B cell (primary cell): ENCODE measurements around the gene SEPTIN1. TPM values are rescaled to one million over a fixed set of nuclear protein-coding genes. Genes with fewer than 3 reads are reported as not detected.

ENCODE experiments used
- ATAC-seq: fragments of 200-7000 bp; cut with Tn5 transposase; one replicate; pipeline ENCODE4 v1.10.0; 2021; ENCODE audit warnings: low read depth, mild to moderate bottlenecking, moderate number of reproducible peaks, moderate library complexity
- CTCF ChIA-PET: fragments of 350-600 bp; sonication (Branson Sonifier 250); formaldehyde crosslinking; loops from one replicate; lab custom pipeline; 2021; ENCODE audit warnings: antibody characterized with exemption, inconsistent platforms; lab: Charles Lee
- POLR2A ChIA-PET: fragments of 350-600 bp; sonication (Branson Sonifier 250); formaldehyde crosslinking; loops from one replicate; lab custom pipeline; 2021; ENCODE audit warnings: antibody characterized with exemption; lab: Charles Lee
- DNase-seq: peaks from one replicate; pipeline ENCODE4 v3.0.0; 2013
- H2AFZ ChIP-seq: 2 replicates; pipeline ENCODE4 v1.6.1; 2012; ENCODE audit warnings: mild to moderate bottlenecking, low read depth, low read length; ENCODE audit not compliant: insufficient read depth, poor library complexity, severe bottlenecking
- H3K27ac ChIP-seq, 2 donors: 1 replicate in 1 of 2; 2 replicates in 1 of 2; pipeline ENCODE4 v1.5.1; 2012 to 2013; ENCODE audit warnings: low read length in 2 of 2, mild to moderate bottlenecking in 2 of 2, moderate library complexity in 1 of 2
- H3K27me3 ChIP-seq, 4 experiments: fragments of 200-600 bp in 1 of 4; sonication (generic) in 1 of 4; replicated peaks in 1 of 4; 1 replicate in 2 of 4; 2 replicates in 2 of 4; pipeline versions ENCODE4 v1.6.1 to v1.7.0; 2013 to 2016; ENCODE audit warnings: low read length in 3 of 4, mild to moderate bottlenecking in 2 of 4, mixed read lengths in 1 of 4, moderate library complexity in 1 of 4; ENCODE audit not compliant: insufficient read depth in 4 of 4, control insufficient read depth in 3 of 4; ENCODE audit errors: control extremely low read depth in 1 of 4
- H3K36me3 ChIP-seq, 2 experiments: replicated peaks in 1 of 2; 1 replicate in 1 of 2; 2 replicates in 1 of 2; pipeline versions ENCODE4 v1.6.1 to v1.7.1; 2013; ENCODE audit warnings: low read length in 1 of 2; ENCODE audit not compliant: insufficient read depth in 2 of 2, control insufficient read depth in 1 of 2; ENCODE audit errors: control extremely low read depth in 1 of 2, extremely low read depth in 1 of 2
- H3K4me1 ChIP-seq, 2 donors: fragments of 200-600 bp in 1 of 2; sonication (generic) in 1 of 2; 1 replicate in 1 of 2; 2 replicates in 1 of 2; pipeline versions ENCODE4 v1.5.1 to v1.6.1; 2013 to 2017; ENCODE audit warnings: low read length in 2 of 2; ENCODE audit not compliant: control insufficient read depth in 2 of 2, insufficient read depth in 2 of 2
- H3K4me2 ChIP-seq: replicated peaks from 2 replicates; pipeline ENCODE3; 2012; ENCODE audit warnings: mild to moderate bottlenecking, low read depth, low read length; ENCODE audit not compliant: poor library complexity, severe bottlenecking
- H3K4me3 ChIP-seq, 5 experiments: fragments of 200-600 bp in 1 of 5; sonication (generic) in 1 of 5; 1 replicate in 3 of 5; 2 replicates in 2 of 5; pipeline versions ENCODE4 v1.5.1 to v1.7.0; 2011 to 2016; ENCODE audit warnings: low read length in 4 of 5, mild to moderate bottlenecking in 4 of 5, low read depth in 2 of 5, control low read depth in 1 of 5, moderate library complexity in 1 of 5; ENCODE audit not compliant: insufficient read depth in 1 of 5; ENCODE audit errors: control extremely low read depth in 1 of 5, extremely low read depth in 1 of 5
- H3K79me2 ChIP-seq: fragments of 200-600 bp; sonication (generic); one replicate; pipeline ENCODE4 v1.6.0; 2016; ENCODE audit warnings: low read length; ENCODE audit not compliant: control insufficient read depth, insufficient read depth
- H3K9ac ChIP-seq: fragments of 200-600 bp; sonication (generic); 2 replicates; pipeline ENCODE4 v1.6.1; 2017; ENCODE audit warnings: mild to moderate bottlenecking, low read length, moderate library complexity
- H3K9me3 ChIP-seq, 3 donors: one replicate each; pipeline versions ENCODE4 v1.6.1 to v1.7.1; 2013; ENCODE audit warnings: low read length in 2 of 3; ENCODE audit not compliant: control insufficient read depth in 2 of 3, insufficient read depth in 1 of 3; ENCODE audit errors: control extremely low read depth in 1 of 3
- H4K20me1 ChIP-seq: 2 replicates; pipeline ENCODE4 v1.6.0; 2012; ENCODE audit warnings: mild to moderate bottlenecking, low read length; ENCODE audit not compliant: insufficient read depth, control insufficient read depth, poor library complexity, severe bottlenecking
- H3K27ac Mint-ChIP-seq: one replicate; pipeline ENCODE4 v1.8.0; 2021; ENCODE audit warnings: mixed read lengths
- H3K27me3 Mint-ChIP-seq: one replicate; pipeline ENCODE4 v1.8.0; 2021; ENCODE audit warnings: mixed read lengths
- H3K4me1 Mint-ChIP-seq: one replicate; pipeline ENCODE4 v1.8.0; 2021; ENCODE audit warnings: mixed read lengths
- H3K4me3 Mint-ChIP-seq: one replicate; pipeline ENCODE4 v1.8.0; 2021; ENCODE audit warnings: mixed read lengths
- H3K9me3 Mint-ChIP-seq: one replicate; pipeline ENCODE4 v1.8.0; 2022; ENCODE audit warnings: mixed read lengths; ENCODE audit not compliant: insufficient read depth
- EZH2 ChIP-seq: IDR thresholded peaks from 2 replicates; pipeline ENCODE4 v1.6.1; 2012; ENCODE audit warnings: borderline replicate concordance, low read depth, mild to moderate bottlenecking, moderate library complexity, low read length; ENCODE audit not compliant: insufficient read depth, poor library complexity, severe bottlenecking
- WGBS: methylation state at CpG from one replicate; pipeline ENCODE4 v1.1.5; 2013; ENCODE audit warnings: missing lambda C conversion rate; ENCODE audit not compliant: insufficient coverage; 5-methylcytosine and 5-hydroxymethylcytosine counted together
- intact Hi-C: fragments of 100-400 bp; cut with micrococcal nuclease; formaldehyde crosslinking; loops from one replicate; pipeline ENCODE4 v1.10.0; 2022
- polyA plus RNA-seq: library from polyadenylated mRNA; depleted of rRNA; stranded (reverse); fragments of >200 nt; gene quantifications from 2 replicates; pipeline ENCODE4 v1.2.3, GENCODE V29; 2012
- total RNA-seq, 2 donors: library from RNA; stranded (reverse); fragments of 120-200 nt in 1 of 2; gene quantifications; 1 replicate in 1 of 2; 2 replicates in 1 of 2; pipeline versions ENCODE4 v1.2.3 to v1.2.4, GENCODE V29; 2013 to 2022
- TF ChIP-seq, protein P1 (sequence below): fragments of 200-600 bp; IDR thresholded peaks from one replicate; pipeline ENCODE4 v1.8.0; 2022; ENCODE audit warnings: antibody characterized with exemption, mild to moderate bottlenecking

SEPTIN1 gene
- total and polyA plus RNA-seq, 2 donors (not counting 1 experiment from before 2014, with no cell fraction given) = 154 to 302 TPM

DNA sequence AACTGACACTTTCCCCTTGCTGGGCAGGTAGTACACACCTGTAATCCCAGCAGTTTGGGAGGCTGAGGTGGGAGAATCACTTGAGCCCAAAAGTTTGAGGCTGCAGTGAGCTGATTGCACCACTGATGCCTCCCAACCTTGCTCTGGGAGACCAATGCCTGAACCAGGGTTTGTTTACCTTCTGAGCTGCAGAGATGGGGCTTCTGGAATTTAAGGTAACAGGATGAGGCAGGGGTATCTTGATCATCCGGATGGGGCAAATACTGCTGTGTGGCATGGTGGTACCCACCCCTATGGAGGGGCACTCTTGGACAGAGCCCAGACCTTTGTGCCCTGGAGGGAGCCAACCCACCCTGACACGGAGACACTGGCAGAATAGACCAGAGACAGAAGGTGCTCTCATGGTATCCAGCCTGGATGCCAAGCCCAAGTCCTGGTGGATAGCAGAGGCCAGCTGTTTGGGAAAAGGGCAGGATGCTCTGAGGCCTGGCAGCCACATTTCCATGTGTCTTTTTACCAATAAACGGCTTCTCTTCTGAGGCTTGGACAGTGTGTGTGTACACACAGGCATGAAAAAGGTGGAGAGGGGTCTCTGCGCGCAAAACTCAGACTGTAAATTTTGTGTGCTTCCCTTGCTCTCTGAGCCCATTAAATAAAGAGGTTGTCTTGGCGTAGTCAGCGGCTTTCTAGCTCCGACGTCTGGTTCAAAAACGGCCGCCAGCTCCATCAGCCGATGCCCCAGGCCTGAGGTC, 17.2 kb upstream of the SEPTIN1 start:
- Histone ChIP-seq H3K4me1 (peaks cover 16 to 36% of the 10 kb centered on the region in 2 donors), H3K4me3 (peak overlapping the region in 4 of 5 experiments; percentile 61 to 85 (median 70)), H3K27me3 (no peaks in the 10 kb centered on the region), H3K4me2 (peak overlapping the region; percentile 98), H3K27ac (no peak overlapping the region), H3K36me3 (peaks cover 0 to 16% of the 10 kb centered on the region in 2 experiments), H3K9ac (peak overlapping the region; percentile 76), H4K20me1 (peaks cover 25% of the 10 kb centered on the region), H2AFZ (peak overlapping the region; percentile 94), H3K79me2 (peaks cover 30% of the 10 kb centered on the region), H3K9me3 (no peaks in the 10 kb centered on the region)
- intact Hi-C loops = loop anchor here (10.0 kb wide), 1 partner anchor 535 kb away; the partner anchor contains the start of gene CDIPT
- Mint-ChIP-seq H3K27ac (peak overlapping the region; percentile 63), H3K9me3 (no peaks in the 10 kb centered on the region), H3K27me3 (peaks cover 4% of the 10 kb centered on the region), H3K4me3 (peak overlapping the region; percentile 90), H3K4me1 (peaks cover 27% of the 10 kb centered on the region)
- TF ChIP-seq EZH2 = no peak
- TF ChIP-seq, protein P1, sequence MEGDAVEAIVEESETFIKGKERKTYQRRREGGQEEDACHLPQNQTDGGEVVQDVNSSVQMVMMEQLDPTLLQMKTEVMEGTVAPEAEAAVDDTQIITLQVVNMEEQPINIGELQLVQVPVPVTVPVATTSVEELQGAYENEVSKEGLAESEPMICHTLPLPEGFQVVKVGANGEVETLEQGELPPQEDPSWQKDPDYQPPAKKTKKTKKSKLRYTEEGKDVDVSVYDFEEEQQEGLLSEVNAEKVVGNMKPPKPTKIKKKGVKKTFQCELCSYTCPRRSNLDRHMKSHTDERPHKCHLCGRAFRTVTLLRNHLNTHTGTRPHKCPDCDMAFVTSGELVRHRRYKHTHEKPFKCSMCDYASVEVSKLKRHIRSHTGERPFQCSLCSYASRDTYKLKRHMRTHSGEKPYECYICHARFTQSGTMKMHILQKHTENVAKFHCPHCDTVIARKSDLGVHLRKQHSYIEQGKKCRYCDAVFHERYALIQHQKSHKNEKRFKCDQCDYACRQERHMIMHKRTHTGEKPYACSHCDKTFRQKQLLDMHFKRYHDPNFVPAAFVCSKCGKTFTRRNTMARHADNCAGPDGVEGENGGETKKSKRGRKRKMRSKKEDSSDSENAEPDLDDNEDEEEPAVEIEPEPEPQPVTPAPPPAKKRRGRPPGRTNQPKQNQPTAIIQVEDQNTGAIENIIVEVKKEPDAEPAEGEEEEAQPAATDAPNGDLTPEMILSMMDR = no peak
- peak; percentile 12 for DNase-seq
- POLR2A ChIA-PET = interaction anchor here (0.6 to 1.3 kb wide), 4 partner anchors 10 to 233 kb away, joined by 4 to 6 read pairs (median 4); no protein-coding TSS in a partner anchor
- ATAC-seq = no peak
- 23% methylated on average over 12 of the region's 12 CpGs for WGBS
- CTCF ChIA-PET = interaction anchor here (2.2 to 2.5 kb wide), 2 partner anchors 9 to 17 kb away, joined by 5 to 15 read pairs; partner anchors contain the start of genes SEPTIN1 and ZNF771
